K562 (cell line): ENCODE measurements around the gene KLRD1. TPM values are rescaled to one million over a fixed set of nuclear protein-coding genes. Genes with fewer than 3 reads are reported as not detected.
A peak's percentile ranks its signal among the peaks of the same experiment; 100 is the strongest.

Experiments
- ASH1L ChIP-seq: fragments of 450-650 bp; IDR thresholded peaks from 2 replicates; pipeline ENCODE4 v1.6.1; 2018; ENCODE audit warnings: borderline replicate concordance, mild to moderate bottlenecking, low read depth; ENCODE audit not compliant: partially characterized antibody
- CHD1 ChIP-seq: fragments of 200-600 bp; sonication (generic); IDR thresholded peaks from one replicate; pipeline ENCODE4 v1.6.1; 2012; ENCODE audit warnings: mild to moderate bottlenecking, moderate library complexity, low read length, inconsistent platforms
- IRF2 ChIP-seq: sonication (generic); formaldehyde crosslinking; IDR thresholded peaks from 2 replicates; pipeline ENCODE4 v1.8.1; 2022; ENCODE audit warnings: mild to moderate bottlenecking, missing genetic modification reagents
- KDM4B ChIP-seq, 2 experiments: fragments of 450-650 bp in 1 of 2; sonication (generic) in 1 of 2; IDR thresholded peaks; 2 replicates each; pipeline ENCODE4 v1.6.1; 2016 to 2017; ENCODE audit warnings: borderline replicate concordance in 2 of 2, antibody characterized with exemption in 1 of 2, low read depth in 1 of 2, mild to moderate bottlenecking in 1 of 2
- NR3C1 ChIP-seq: sonication (generic); formaldehyde crosslinking; IDR thresholded peaks from 2 replicates; pipeline ENCODE4 v1.8.1; 2022; ENCODE audit warnings: missing genetic modification reagents
- SFPQ ChIP-seq: fragments of 200-400 bp; formaldehyde crosslinking; IDR thresholded peaks from 2 replicates; pipeline ENCODE4 v1.6.1; 2017; ENCODE audit warnings: mild to moderate bottlenecking, low read depth, low read length, moderate library complexity
- SIN3A ChIP-seq, 2 experiments: fragments of 150-350 bp in 1 of 2; IDR thresholded peaks; 2 replicates each; pipeline ENCODE4 v1.6.1; 2011 to 2016; ENCODE audit warnings: borderline replicate concordance in 2 of 2, low read depth in 2 of 2, low read length in 2 of 2, mild to moderate bottlenecking in 2 of 2, moderate library complexity in 2 of 2; ENCODE audit not compliant: control insufficient read depth in 1 of 2
- THRAP3 ChIP-seq: fragments of 450-650 bp; IDR thresholded peaks from 2 replicates; pipeline ENCODE4 v1.6.1; 2016; ENCODE audit warnings: mild to moderate bottlenecking, inconsistent platforms, borderline replicate concordance
- ZBTB1 ChIP-seq: sonication (generic); formaldehyde crosslinking; IDR thresholded peaks from 2 replicates; pipeline ENCODE4 v1.8.1; 2023; ENCODE audit warnings: missing genetic modification reagents, low read depth, mild to moderate bottlenecking, borderline replicate concordance
- ZBTB33 ChIP-seq: sonication (generic); formaldehyde crosslinking; IDR thresholded peaks from 2 replicates; pipeline ENCODE4 v1.8.1; 2023; ENCODE audit warnings: mild to moderate bottlenecking, missing genetic modification reagents
- ZC3H11A ChIP-seq: IDR thresholded peaks from 2 replicates; pipeline ENCODE4 v1.6.1; 2012; ENCODE audit warnings: low read depth, low read length, improper control_type of control experiment
- ZNF3 ChIP-seq: fragments of 250-450 bp; sonication (Bioruptor Pico); IDR thresholded peaks from 2 replicates; pipeline ENCODE4 v1.5.0; 2021; ENCODE audit warnings: mild to moderate bottlenecking, moderate library complexity
- polyA plus RNA-seq, 8 experiments: library from polyadenylated mRNA; depleted of rRNA in 4 of 8; stranded (reverse) in 5 of 8; unstranded in 3 of 8; fragments of >200 nt; fragmentation: Nextera tagmentation in 2 of 8; fragmentation: Illumina TruSeq in 1 of 8; extraction: Ambion mirVana in 2 of 8; extraction: Trizol in 1 of 8; gene quantifications; 2 replicates each; pipeline versions ENCODE4 v1.2.1 to v1.2.3, GENCODE V29; 2011 to 2014; ENCODE audit warnings: inconsistent platforms in 1 of 8, missing spikeins in 1 of 8
- total RNA-seq, 7 experiments: library from RNA; depleted of rRNA in 6 of 7; stranded (reverse); fragments of >200 nt in 6 of 7; fragmentation: Illumina TruSeq in 2 of 7; extraction: Trizol in 2 of 7; gene quantifications; 2 replicates each; pipeline versions ENCODE4 v1.2.1 to v1.2.3, GENCODE V29; 2011 to 2021; ENCODE audit warnings: low replicate concordance in 1 of 7
- TF ChIP-seq, protein P1 (sequence below): sonication (generic); formaldehyde crosslinking; IDR thresholded peaks from 2 replicates; pipeline ENCODE4 v1.8.0; 2022; ENCODE audit warnings: mild to moderate bottlenecking, missing genetic modification reagents
- TF ChIP-seq, protein P2 (sequence below): sonication (generic); formaldehyde crosslinking; IDR thresholded peaks from 2 replicates; pipeline ENCODE4 v1.8.0; 2022; ENCODE audit warnings: missing genetic modification reagents, mild to moderate bottlenecking, borderline replicate concordance

Gene KLRD1
- total and polyA plus RNA-seq, 9 of the 15 experiments (the other 6 are each of a cell fraction or from before 2014, with no cell fraction given) = not detected

- no peak for TF ChIP-seq SFPQ
- TF ChIP-seq SIN3A (IDR thresholded peaks at IDR 0.05; ENCODE audit: borderline replicate concordance in 2 of 2, control insufficient read depth in 1 of 2, low read depth in 2 of 2, low read length in 2 of 2) = 0 out of 4 replicates have a peak, but pooled peaks of 1 of the 2 experiments have one; percentile 49
- TF ChIP-seq, protein P1, sequence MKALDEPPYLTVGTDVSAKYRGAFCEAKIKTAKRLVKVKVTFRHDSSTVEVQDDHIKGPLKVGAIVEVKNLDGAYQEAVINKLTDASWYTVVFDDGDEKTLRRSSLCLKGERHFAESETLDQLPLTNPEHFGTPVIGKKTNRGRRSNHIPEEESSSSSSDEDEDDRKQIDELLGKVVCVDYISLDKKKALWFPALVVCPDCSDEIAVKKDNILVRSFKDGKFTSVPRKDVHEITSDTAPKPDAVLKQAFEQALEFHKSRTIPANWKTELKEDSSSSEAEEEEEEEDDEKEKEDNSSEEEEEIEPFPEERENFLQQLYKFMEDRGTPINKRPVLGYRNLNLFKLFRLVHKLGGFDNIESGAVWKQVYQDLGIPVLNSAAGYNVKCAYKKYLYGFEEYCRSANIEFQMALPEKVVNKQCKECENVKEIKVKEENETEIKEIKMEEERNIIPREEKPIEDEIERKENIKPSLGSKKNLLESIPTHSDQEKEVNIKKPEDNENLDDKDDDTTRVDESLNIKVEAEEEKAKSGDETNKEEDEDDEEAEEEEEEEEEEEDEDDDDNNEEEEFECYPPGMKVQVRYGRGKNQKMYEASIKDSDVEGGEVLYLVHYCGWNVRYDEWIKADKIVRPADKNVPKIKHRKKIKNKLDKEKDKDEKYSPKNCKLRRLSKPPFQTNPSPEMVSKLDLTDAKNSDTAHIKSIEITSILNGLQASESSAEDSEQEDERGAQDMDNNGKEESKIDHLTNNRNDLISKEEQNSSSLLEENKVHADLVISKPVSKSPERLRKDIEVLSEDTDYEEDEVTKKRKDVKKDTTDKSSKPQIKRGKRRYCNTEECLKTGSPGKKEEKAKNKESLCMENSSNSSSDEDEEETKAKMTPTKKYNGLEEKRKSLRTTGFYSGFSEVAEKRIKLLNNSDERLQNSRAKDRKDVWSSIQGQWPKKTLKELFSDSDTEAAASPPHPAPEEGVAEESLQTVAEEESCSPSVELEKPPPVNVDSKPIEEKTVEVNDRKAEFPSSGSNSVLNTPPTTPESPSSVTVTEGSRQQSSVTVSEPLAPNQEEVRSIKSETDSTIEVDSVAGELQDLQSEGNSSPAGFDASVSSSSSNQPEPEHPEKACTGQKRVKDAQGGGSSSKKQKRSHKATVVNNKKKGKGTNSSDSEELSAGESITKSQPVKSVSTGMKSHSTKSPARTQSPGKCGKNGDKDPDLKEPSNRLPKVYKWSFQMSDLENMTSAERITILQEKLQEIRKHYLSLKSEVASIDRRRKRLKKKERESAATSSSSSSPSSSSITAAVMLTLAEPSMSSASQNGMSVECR (CRISPR knock-in tag) = no peak
- TF ChIP-seq, protein P2, sequence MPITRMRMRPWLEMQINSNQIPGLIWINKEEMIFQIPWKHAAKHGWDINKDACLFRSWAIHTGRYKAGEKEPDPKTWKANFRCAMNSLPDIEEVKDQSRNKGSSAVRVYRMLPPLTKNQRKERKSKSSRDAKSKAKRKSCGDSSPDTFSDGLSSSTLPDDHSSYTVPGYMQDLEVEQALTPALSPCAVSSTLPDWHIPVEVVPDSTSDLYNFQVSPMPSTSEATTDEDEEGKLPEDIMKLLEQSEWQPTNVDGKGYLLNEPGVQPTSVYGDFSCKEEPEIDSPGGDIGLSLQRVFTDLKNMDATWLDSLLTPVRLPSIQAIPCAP (CRISPR knock-in tag) = 0 out of 2 replicates have a peak, but pooled peaks have one; percentile 54
- TF ChIP-seq CHD1 = no peak
- no peak for TF ChIP-seq KDM4B (IDR thresholded peaks at IDR 0.05; ENCODE audit: borderline replicate concordance in 2 of 2, low read depth in 1 of 2)
- TF ChIP-seq NR3C1 (CRISPR knock-in tag) = no peak
- TF ChIP-seq THRAP3 = no peak
- no peak for TF ChIP-seq ZNF3 (CRISPR knock-in tag)
- TF ChIP-seq ASH1L = no peak
- TF ChIP-seq ZBTB33 (CRISPR knock-in tag) = no peak
- TF ChIP-seq ZC3H11A = no peak
- no peak for TF ChIP-seq ZBTB1
- TF ChIP-seq IRF2 = peak; percentile 99
These were observed 57.3 kb downstream of the KLRD1 start (continued) for GRCh38 chr12:10364815-10365622.
